ENCODE data around the gene ZNF430. TPM values are rescaled to one million over a fixed set of nuclear protein-coding genes. Genes with fewer than 3 reads are reported as not detected.

Gene ZNF430
- total and polyA plus RNA-seq, 2 experiments from 2014 or later, result 13.1 to 20.0 TPM

DNA sequence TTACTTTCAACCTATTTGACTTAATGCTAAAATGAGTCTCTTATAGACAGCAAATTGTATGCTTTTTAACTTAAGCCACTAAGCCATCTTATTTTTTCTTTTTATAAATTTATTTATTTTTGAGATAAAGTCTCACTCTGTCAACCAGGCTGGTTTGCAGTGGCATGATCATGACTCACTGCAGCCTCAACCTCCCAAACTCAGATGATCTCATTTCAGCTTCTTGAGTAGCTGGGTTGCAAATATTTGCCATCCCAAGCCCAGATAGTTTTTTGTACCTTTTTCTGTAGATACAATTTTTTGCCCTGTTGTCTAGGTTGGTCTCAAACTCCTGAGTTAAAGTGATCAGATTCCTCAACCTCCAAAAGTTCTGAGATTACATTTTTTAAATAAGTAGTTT lies 88.7 kb downstream of the ZNF430 start:
- Histone ChIP-seq H3K36me3 (ENCODE audit: insufficient read depth) (no peaks in the 10 kb centered on the region; the same call in 1 of the 2 replicates), H4K20me1 (replicated peaks; ENCODE audit: insufficient read depth) (no peaks in the 10 kb centered on the region; the same call in 1 of the 2 replicates), H3K79me2 (replicated peaks; ENCODE audit: insufficient read depth) (peaks cover 21% of the 10 kb centered on the region), H3K4me3 (no peak overlapping the region), H3K9me2 (ENCODE audit: insufficient read depth) (no peaks in the 10 kb centered on the region), H3K4me1 (ENCODE audit: insufficient read depth) (no peaks in the 10 kb centered on the region), H3F3A (replicated peaks; ENCODE audit: low read depth) (no peaks in the 10 kb centered on the region), H2AFZ (no peak overlapping the region), H3K27ac (ENCODE audit: low read depth) (no peak overlapping the region), H3K27me3 (ENCODE audit: insufficient read depth) (no peaks in the 10 kb centered on the region), H3K4me2 (no peak overlapping the region)
- no peak for DNase-seq (ENCODE audit: low spot score)
- peaks cover 2% of the 10 kb centered on the region for H3K27me3 Mint-ChIP-seq (ENCODE audit: insufficient read depth, low read depth, poor library complexity)
- no peaks in the 10 kb centered on the region for H3K4me1 Mint-ChIP-seq
- H3K36me3 Mint-ChIP-seq (ENCODE audit: low read depth), result peaks cover 41% of the 10 kb centered on the region
- no peaks in the 10 kb centered on the region; the same call in 2 of the 3 replicates for H3K9me3 Mint-ChIP-seq
- TF ChIP-seq, protein P1, sequence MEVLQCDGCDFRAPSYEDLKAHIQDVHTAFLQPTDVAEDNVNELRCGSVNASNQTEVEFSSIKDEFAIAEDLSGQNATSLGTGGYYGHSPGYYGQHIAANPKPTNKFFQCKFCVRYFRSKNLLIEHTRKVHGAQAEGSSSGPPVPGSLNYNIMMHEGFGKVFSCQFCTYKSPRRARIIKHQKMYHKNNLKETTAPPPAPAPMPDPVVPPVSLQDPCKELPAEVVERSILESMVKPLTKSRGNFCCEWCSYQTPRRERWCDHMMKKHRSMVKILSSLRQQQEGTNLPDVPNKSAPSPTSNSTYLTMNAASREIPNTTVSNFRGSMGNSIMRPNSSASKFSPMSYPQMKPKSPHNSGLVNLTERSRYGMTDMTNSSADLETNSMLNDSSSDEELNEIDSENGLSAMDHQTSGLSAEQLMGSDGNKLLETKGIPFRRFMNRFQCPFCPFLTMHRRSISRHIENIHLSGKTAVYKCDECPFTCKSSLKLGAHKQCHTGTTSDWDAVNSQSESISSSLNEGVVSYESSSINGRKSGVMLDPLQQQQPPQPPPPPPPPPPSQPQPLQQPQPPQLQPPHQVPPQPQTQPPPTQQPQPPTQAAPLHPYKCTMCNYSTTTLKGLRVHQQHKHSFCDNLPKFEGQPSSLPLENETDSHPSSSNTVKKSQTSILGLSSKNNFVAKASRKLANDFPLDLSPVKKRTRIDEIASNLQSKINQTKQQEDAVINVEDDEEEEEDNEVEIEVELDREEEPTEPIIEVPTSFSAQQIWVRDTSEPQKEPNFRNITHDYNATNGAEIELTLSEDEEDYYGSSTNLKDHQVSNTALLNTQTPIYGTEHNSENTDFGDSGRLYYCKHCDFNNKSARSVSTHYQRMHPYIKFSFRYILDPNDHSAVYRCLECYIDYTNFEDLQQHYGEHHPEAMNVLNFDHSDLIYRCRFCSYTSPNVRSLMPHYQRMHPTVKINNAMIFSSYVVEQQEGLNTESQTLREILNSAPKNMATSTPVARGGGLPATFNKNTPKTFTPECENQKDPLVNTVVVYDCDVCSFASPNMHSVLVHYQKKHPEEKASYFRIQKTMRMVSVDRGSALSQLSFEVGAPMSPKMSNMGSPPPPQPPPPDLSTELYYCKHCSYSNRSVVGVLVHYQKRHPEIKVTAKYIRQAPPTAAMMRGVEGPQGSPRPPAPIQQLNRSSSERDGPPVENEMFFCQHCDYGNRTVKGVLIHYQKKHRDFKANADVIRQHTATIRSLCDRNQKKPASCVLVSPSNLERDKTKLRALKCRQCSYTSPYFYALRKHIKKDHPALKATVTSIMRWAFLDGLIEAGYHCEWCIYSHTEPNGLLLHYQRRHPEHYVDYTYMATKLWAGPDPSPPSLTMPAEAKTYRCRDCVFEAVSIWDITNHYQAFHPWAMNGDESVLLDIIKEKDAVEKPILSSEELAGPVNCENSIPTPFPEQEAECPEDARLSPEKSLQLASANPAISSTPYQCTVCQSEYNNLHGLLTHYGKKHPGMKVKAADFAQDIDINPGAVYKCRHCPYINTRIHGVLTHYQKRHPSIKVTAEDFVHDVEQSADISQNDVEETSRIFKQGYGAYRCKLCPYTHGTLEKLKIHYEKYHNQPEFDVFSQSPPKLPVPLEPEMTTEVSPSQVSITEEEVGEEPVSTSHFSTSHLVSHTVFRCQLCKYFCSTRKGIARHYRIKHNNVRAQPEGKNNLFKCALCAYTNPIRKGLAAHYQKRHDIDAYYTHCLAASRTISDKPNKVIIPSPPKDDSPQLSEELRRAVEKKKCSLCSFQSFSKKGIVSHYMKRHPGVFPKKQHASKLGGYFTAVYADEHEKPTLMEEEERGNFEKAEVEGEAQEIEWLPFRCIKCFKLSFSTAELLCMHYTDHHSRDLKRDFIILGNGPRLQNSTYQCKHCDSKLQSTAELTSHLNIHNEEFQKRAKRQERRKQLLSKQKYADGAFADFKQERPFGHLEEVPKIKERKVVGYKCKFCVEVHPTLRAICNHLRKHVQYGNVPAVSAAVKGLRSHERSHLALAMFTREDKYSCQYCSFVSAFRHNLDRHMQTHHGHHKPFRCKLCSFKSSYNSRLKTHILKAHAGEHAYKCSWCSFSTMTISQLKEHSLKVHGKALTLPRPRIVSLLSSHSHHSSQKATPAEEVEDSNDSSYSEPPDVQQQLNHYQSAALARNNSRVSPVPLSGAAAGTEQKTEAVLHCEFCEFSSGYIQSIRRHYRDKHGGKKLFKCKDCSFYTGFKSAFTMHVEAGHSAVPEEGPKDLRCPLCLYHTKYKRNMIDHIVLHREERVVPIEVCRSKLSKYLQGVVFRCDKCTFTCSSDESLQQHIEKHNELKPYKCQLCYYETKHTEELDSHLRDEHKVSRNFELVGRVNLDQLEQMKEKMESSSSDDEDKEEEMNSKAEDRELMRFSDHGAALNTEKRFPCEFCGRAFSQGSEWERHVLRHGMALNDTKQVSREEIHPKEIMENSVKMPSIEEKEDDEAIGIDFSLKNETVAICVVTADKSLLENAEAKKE (CRISPR knock-in tag; IDR thresholded peaks at IDR 0.05), result no peak
- TF ChIP-seq ZNF114 (CRISPR knock-in tag; IDR thresholded peaks at IDR 0.05) (no peak), STAT1 (IDR thresholded peaks at IDR 0.05; ENCODE audit: unreplicated experiment) (no peak), EZH2phosphoT487 (IDR thresholded peaks at IDR 0.05; ENCODE audit: unreplicated experiment) (no peak), NANOG (IDR thresholded peaks at IDR 0.05; ENCODE audit: borderline replicate concordance) (no peak), POLR2AphosphoS5 (IDR thresholded peaks at IDR 0.05; ENCODE audit: low read depth) (no peak), EZH2 (IDR thresholded peaks at IDR 0.05; ENCODE audit: low read depth, unreplicated experiment) (no peak), ZNF331 (CRISPR knock-in tag; IDR thresholded peaks at IDR 0.05; ENCODE audit: low read depth) (no peak), JUNB (IDR thresholded peaks at IDR 0.05; ENCODE audit: unreplicated experiment) (no peak), CREB1 (CRISPR knock-in tag; IDR thresholded peaks at IDR 0.05; ENCODE audit: low read depth) (no peak)
- TF ChIP-seq, protein P2, sequence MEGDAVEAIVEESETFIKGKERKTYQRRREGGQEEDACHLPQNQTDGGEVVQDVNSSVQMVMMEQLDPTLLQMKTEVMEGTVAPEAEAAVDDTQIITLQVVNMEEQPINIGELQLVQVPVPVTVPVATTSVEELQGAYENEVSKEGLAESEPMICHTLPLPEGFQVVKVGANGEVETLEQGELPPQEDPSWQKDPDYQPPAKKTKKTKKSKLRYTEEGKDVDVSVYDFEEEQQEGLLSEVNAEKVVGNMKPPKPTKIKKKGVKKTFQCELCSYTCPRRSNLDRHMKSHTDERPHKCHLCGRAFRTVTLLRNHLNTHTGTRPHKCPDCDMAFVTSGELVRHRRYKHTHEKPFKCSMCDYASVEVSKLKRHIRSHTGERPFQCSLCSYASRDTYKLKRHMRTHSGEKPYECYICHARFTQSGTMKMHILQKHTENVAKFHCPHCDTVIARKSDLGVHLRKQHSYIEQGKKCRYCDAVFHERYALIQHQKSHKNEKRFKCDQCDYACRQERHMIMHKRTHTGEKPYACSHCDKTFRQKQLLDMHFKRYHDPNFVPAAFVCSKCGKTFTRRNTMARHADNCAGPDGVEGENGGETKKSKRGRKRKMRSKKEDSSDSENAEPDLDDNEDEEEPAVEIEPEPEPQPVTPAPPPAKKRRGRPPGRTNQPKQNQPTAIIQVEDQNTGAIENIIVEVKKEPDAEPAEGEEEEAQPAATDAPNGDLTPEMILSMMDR (conservative IDR thresholded peaks at IDR 0.05; ENCODE audit: low read depth in 2 of 2), result no peak
- TF ChIP-seq, protein P3, sequence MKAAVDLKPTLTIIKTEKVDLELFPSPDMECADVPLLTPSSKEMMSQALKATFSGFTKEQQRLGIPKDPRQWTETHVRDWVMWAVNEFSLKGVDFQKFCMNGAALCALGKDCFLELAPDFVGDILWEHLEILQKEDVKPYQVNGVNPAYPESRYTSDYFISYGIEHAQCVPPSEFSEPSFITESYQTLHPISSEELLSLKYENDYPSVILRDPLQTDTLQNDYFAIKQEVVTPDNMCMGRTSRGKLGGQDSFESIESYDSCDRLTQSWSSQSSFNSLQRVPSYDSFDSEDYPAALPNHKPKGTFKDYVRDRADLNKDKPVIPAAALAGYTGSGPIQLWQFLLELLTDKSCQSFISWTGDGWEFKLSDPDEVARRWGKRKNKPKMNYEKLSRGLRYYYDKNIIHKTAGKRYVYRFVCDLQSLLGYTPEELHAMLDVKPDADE (IDR thresholded peaks at IDR 0.05), result no peak
- TF ChIP-seq, protein P4, sequence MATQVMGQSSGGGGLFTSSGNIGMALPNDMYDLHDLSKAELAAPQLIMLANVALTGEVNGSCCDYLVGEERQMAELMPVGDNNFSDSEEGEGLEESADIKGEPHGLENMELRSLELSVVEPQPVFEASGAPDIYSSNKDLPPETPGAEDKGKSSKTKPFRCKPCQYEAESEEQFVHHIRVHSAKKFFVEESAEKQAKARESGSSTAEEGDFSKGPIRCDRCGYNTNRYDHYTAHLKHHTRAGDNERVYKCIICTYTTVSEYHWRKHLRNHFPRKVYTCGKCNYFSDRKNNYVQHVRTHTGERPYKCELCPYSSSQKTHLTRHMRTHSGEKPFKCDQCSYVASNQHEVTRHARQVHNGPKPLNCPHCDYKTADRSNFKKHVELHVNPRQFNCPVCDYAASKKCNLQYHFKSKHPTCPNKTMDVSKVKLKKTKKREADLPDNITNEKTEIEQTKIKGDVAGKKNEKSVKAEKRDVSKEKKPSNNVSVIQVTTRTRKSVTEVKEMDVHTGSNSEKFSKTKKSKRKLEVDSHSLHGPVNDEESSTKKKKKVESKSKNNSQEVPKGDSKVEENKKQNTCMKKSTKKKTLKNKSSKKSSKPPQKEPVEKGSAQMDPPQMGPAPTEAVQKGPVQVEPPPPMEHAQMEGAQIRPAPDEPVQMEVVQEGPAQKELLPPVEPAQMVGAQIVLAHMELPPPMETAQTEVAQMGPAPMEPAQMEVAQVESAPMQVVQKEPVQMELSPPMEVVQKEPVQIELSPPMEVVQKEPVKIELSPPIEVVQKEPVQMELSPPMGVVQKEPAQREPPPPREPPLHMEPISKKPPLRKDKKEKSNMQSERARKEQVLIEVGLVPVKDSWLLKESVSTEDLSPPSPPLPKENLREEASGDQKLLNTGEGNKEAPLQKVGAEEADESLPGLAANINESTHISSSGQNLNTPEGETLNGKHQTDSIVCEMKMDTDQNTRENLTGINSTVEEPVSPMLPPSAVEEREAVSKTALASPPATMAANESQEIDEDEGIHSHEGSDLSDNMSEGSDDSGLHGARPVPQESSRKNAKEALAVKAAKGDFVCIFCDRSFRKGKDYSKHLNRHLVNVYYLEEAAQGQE (IDR thresholded peaks at IDR 0.05; ENCODE audit: unreplicated experiment), result no peak
- no peak for ATAC-seq
- H3K27ac Mint-ChIP-seq, result no peak overlapping the region
- H3K4me3 Mint-ChIP-seq, result no peak overlapping the region

Measured in GM23338 (cell line).